A673 (cell line): Measurements from ENCODE around the gene FAM151B.

Experiments
- EZH2 ChIP-seq: fragments of 200-600 bp; sonication (generic); IDR thresholded peaks from 2 replicates; pipeline ENCODE4 v1.6.1; 2017; ENCODE audit warnings: borderline replicate concordance, low read depth, mild to moderate bottlenecking, mixed read lengths, antibody characterized with exemption, low read length; ENCODE audit not compliant: poor library complexity, severe bottlenecking
- TF ChIP-seq, protein P1 (sequence below): fragments of 300-800, 200-600 bp; sonication (generic); conservative IDR thresholded peaks from 2 replicates; pipeline ENCODE4 v1.5.1; 2017; ENCODE audit warnings: low read depth, mild to moderate bottlenecking, antibody characterized with exemption, low read length, moderate library complexity, mixed read lengths

DNA sequence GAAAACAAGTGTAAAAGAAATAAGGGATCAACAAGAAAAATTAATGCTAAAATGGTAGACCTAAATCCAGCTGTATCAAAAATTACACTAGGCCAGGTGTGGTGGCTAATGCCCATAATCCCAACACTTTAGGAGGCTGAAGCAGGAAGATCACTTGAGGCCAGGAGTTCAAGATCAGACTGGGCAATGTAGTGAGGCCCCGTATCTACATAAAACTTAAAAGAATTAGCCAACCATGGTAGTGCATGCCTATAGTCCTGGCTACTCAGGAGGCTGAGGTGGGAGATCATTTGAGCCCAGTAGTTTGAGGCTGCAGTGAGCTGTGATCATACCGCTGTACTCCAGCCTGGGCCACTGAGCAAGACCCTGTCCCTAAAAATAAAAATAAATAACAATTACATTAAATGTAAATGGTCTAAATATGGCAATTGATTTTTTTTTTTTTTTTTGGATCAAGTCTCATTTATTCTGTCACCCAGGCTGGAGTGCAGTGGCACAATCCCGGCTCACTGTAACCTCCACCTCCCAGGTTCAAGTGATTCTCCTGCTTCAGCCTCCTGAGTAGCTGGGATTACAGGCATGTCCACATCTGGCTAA is 4.2 kb upstream of the FAM151B start:
- TF ChIP-seq, protein P1, sequence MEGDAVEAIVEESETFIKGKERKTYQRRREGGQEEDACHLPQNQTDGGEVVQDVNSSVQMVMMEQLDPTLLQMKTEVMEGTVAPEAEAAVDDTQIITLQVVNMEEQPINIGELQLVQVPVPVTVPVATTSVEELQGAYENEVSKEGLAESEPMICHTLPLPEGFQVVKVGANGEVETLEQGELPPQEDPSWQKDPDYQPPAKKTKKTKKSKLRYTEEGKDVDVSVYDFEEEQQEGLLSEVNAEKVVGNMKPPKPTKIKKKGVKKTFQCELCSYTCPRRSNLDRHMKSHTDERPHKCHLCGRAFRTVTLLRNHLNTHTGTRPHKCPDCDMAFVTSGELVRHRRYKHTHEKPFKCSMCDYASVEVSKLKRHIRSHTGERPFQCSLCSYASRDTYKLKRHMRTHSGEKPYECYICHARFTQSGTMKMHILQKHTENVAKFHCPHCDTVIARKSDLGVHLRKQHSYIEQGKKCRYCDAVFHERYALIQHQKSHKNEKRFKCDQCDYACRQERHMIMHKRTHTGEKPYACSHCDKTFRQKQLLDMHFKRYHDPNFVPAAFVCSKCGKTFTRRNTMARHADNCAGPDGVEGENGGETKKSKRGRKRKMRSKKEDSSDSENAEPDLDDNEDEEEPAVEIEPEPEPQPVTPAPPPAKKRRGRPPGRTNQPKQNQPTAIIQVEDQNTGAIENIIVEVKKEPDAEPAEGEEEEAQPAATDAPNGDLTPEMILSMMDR, result no peak
- TF ChIP-seq EZH2, result no peak
